NB4 (cell line): Measurements from ENCODE around the gene C19orf73.

Experiments
- CTCF ChIP-seq: IDR thresholded peaks from one replicate; pipeline ENCODE4 v1.5.1; 2012; ENCODE audit warnings: low read depth, low read length
- MAX ChIP-seq: IDR thresholded peaks from 2 replicates; pipeline ENCODE4 v1.6.1; 2011; ENCODE audit warnings: low read depth, low read length
- POLR2A ChIP-seq: IDR thresholded peaks from 2 replicates; pipeline ENCODE4 v1.6.1; 2011; ENCODE audit warnings: mild to moderate bottlenecking; ENCODE audit not compliant: insufficient read length; ENCODE audit errors: extremely low read depth

GRCh38 chr19:49127674-49128544 is 9.0 kb upstream of the C19orf73 start:
- no peak for TF ChIP-seq CTCF
- TF ChIP-seq POLR2A: peak; percentile 48
- peak; percentile 92 for TF ChIP-seq MAX
